ENCODE measurements around the gene DENND4B. TPM values are rescaled to one million over a fixed set of nuclear protein-coding genes. Genes with fewer than 3 reads are reported as not detected.

The DENND4B gene
- total RNA-seq, 2 donors from 2014 or later: 26.9 to 45.6 TPM

DNA sequence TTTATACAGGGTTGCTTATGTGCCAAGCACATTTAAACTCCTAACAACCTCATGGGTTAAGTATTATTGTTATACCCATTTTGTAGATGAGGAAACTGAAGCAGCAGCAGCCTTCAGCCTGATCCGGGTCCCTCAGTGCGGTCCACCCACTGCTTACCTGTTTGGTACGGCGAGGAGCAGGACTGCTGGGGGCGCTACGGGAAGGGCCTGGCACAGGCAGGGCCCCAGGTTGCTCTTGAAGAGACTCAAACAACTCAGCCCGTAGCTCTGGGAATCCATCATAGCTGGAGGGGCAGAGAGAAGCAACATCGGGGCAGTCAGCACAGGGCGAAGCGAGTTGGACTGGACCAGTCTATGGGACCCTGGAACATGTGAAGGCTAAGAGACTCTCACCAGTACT, 9.2 kb downstream of the DENND4B start:
- intact Hi-C loops (cut with DNase I): no loop called here

DNA sequence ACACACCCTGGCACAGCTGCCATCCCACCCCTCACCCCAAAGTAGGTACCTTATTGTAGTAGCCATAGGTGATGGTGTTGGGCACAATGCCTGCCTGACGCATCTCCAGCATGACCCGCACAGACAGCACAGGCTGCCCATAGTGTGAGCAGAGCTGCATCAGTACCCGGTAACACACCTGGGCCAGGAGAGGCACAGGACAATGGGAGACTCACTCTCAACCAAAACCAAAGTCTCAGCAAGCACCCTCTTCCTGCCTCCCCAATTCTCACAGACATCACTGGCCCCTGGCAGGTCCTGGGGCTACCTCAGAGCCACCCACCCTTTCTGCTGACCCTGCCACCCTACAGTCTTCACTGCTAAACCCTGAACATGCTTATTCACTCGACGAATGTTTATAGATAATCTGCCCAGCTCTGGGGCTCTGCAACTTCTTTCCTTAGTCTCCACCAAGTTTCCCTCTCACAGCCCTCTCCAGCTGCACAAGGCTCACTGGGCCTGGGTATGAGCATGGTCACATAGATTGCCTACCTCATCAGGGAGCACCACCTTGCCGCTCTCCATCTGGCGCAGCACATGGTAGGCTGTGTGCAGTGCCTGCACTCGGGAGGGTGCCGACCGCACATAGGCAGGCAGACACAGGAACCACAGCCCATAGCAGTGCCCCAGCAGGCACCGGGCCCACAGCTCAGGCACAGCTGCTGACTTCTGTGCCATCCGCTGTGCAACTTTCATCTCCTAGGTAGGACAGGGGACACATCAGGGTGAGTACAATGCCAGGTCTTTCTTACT, 10.3 kb downstream of the DENND4B start:
- Histone ChIP-seq H3K36me3 (peaks cover 14% of the 10 kb centered on the region), H3K9me3 (no peaks in the 10 kb centered on the region), H3K4me3 (no peak overlapping the region), H3K27me3 (no peaks in the 10 kb centered on the region), H3K27ac (no peak overlapping the region), H3K9ac (ENCODE audit: low read depth in 2 of 2, low read length in 2 of 2) (no peak overlapping the region), H3K4me1 (no peaks in the 10 kb centered on the region)
- intact Hi-C loops (cut with DNase I): no loop called here
- TF ChIP-seq, protein P1, sequence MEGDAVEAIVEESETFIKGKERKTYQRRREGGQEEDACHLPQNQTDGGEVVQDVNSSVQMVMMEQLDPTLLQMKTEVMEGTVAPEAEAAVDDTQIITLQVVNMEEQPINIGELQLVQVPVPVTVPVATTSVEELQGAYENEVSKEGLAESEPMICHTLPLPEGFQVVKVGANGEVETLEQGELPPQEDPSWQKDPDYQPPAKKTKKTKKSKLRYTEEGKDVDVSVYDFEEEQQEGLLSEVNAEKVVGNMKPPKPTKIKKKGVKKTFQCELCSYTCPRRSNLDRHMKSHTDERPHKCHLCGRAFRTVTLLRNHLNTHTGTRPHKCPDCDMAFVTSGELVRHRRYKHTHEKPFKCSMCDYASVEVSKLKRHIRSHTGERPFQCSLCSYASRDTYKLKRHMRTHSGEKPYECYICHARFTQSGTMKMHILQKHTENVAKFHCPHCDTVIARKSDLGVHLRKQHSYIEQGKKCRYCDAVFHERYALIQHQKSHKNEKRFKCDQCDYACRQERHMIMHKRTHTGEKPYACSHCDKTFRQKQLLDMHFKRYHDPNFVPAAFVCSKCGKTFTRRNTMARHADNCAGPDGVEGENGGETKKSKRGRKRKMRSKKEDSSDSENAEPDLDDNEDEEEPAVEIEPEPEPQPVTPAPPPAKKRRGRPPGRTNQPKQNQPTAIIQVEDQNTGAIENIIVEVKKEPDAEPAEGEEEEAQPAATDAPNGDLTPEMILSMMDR (IDR thresholded peaks at IDR 0.05): no peak
- no peak for DNase-seq

More for the DNA sequence above, 9.2 kb downstream of the DENND4B start:
- TF ChIP-seq, protein P1 (IDR thresholded peaks at IDR 0.05): no peak
- no peak overlapping the region for H3K9ac ChIP-seq (ENCODE audit: low read depth in 2 of 2, low read length in 2 of 2)
- H3K27me3 ChIP-seq: no peaks in the 10 kb centered on the region
- no peak overlapping the region for H3K4me3 ChIP-seq
- no peaks in the 10 kb centered on the region for H3K4me1 ChIP-seq
- no peak for DNase-seq
- H3K27ac ChIP-seq: no peak overlapping the region
- H3K36me3 ChIP-seq: peaks cover 14% of the 10 kb centered on the region
- H3K9me3 ChIP-seq: no peaks in the 10 kb centered on the region

DNA sequence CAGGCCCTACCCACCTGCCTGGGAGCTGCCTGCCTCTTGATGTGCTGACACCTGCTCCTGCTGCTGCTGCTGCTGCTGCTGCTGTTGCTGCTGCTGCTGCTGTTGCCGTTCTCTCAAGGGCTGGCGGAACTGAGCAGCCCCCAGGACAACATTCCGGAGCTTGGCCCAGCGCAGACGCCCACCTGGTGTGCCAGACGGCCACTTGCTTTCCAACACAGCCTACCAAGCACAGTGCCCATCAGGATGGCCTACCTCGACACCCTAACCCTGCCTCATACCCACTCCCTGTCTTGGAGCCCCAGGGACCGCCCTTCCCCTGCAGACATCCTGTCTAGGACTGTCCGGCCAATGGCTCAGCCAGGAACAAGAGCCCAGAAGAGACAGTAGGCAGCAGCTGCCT, 11.8 kb downstream of the DENND4B start:
- no peak for DNase-seq
- TF ChIP-seq, protein P1 (IDR thresholded peaks at IDR 0.05): no peak

DNA sequence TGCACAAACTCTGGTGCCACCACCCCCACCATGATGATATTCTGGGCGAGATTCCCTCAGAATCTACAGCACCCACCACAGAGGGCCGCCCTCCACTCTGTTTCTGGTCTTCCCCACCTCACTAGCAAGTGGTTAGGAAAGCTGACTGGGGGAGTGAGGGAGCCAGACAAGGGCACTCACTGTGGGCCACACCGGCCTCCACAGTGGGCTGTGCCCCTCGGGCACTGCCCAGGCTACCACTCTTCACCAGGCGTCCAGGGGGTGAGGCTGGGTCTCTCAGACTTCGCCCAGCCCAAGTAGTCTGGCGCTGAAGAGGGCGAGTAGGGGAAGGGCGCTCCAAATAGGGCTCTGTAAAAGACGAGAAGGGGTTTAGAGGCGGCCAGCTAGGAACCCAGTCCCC, 12.6 kb downstream of the DENND4B start:
- no peak overlapping the region for H3K9ac ChIP-seq (ENCODE audit: low read depth in 2 of 2, low read length in 2 of 2)
- no peaks in the 10 kb centered on the region for H3K4me1 ChIP-seq
- DNase-seq: no peak
- intact Hi-C loops (cut with DNase I): no loop called here
- no peak overlapping the region for H3K27ac ChIP-seq
- no peaks in the 10 kb centered on the region for H3K27me3 ChIP-seq
- H3K9me3 ChIP-seq: no peaks in the 10 kb centered on the region
- TF ChIP-seq, protein P1 (IDR thresholded peaks at IDR 0.05): no peak
- H3K4me3 ChIP-seq: no peak overlapping the region
- peaks cover 14% of the 10 kb centered on the region for H3K36me3 ChIP-seq

More for the DNA sequence above, 11.8 kb downstream of the DENND4B start:
- no peak overlapping the region for H3K27ac ChIP-seq
- peaks cover 14% of the 10 kb centered on the region for H3K36me3 ChIP-seq
- no peak overlapping the region for H3K9ac ChIP-seq (ENCODE audit: low read depth in 2 of 2, low read length in 2 of 2)
- intact Hi-C loops (cut with DNase I): no loop called here
- H3K4me3 ChIP-seq: no peak overlapping the region
- H3K9me3 ChIP-seq: no peaks in the 10 kb centered on the region
- no peaks in the 10 kb centered on the region for H3K27me3 ChIP-seq
- no peaks in the 10 kb centered on the region for H3K4me1 ChIP-seq

DNA sequence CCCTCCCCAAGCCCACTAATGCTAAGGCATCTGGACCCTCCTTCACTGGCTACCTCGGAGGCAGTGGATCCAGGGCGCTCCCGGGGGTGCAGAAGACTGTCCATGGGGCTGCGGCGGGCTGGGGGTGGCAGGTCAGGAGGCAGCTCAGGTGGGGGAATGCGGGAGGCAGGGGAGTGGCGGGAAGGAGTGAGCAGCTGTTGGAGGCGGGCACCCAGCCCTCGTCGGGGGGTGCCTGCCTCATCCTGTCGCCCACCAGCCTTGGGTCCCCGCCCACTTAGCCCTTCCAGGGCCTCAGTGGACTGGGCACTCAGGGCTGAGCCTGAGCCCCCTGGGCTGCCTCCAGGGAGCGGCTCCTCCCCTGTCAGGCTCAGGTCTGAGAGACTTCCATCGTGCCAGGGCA, 13.1 kb downstream of the DENND4B start:
- peaks cover 14% of the 10 kb centered on the region for H3K36me3 ChIP-seq
- H3K27ac ChIP-seq: no peak overlapping the region
- no peak overlapping the region for H3K4me3 ChIP-seq
- H3K4me1 ChIP-seq: no peaks in the 10 kb centered on the region
- H3K9ac ChIP-seq (ENCODE audit: low read depth in 2 of 2, low read length in 2 of 2): no peak overlapping the region
- no peaks in the 10 kb centered on the region for H3K9me3 ChIP-seq
- intact Hi-C loops (cut with DNase I): no loop called here
- TF ChIP-seq, protein P1 (IDR thresholded peaks at IDR 0.05): no peak
- no peaks in the 10 kb centered on the region for H3K27me3 ChIP-seq
- DNase-seq: no peak
